Stimulated activated naive CD8-positive, alpha-beta T cell treated with anti-CD3 and anti-CD28 coated beads, Interleukin-15, Interleukin-2, amounts not matched to agents 100 U/mL and 50 U/mL, for 24 hours (primary cell): ENCODE data around the gene TCEANC.
"Not testable (repeated sequence)": the region's sequence is repeated elsewhere in the genome, so short reads cannot be mapped to it uniquely, and the experiment has no call there.

Source experiments
- ATAC-seq: fragments of 150-1000 bp; cut with Tn5 transposase; one replicate; pipeline ENCODE4 v1.10.0; 2021
- DNase-seq: peaks from one replicate; pipeline ENCODE4 v3.0.0; 2021

The TCEANC gene, protein sequence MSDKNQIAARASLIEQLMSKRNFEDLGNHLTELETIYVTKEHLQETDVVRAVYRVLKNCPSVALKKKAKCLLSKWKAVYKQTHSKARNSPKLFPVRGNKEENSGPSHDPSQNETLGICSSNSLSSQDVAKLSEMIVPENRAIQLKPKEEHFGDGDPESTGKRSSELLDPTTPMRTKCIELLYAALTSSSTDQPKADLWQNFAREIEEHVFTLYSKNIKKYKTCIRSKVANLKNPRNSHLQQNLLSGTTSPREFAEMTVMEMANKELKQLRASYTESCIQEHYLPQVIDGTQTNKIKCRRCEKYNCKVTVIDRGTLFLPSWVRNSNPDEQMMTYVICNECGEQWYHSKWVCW

DNA sequence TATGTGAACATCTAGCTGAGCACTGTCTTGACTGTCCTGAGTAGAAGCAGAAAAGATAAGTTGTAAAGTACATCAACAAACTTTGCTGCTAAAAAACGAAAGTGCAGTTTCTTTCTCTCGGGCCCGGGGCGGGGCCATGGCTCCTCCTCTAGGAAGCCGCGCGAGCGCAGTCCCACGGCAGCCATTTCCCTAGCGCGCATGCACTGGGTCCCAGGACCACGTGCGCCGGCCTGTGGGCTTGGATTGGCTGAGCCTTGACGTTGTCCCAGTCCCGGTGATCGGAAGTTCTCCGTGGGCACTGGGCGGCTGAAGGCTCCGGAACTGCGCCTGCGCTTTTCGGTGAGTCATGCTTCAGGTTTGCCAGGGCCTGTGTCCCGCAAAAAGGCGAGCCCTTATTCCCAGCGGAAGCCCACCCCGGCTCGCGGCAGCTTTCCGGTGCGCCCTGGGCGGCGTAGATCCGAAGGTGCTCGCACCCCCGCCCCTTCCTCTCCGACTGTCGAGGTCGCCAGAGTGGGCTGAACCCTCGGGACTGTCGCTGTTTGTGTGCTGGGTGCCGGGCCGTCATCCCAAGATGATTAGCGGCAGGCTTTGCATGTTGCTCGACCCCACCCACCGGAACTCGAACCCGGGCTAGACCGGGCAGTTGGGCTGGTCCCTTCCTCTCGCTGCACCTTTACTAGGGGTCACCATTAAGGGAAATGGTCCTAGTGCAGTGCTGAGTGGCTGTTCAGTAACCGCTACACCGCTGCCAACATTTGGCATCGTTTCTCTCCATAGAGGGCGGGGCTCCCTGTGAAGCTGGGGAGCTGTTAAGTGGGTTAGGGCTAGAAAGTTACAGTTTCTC, at the start of gene TCEANC:
Gene TCEANC (plus strand): TSS at position 292 of the 844 bp plus-strand sequence. CDS start 9,368 bp downstream, outside the sequence.
- ATAC-seq (peak; percentile 97), DNase-seq (peak; percentile 89)

DNA sequence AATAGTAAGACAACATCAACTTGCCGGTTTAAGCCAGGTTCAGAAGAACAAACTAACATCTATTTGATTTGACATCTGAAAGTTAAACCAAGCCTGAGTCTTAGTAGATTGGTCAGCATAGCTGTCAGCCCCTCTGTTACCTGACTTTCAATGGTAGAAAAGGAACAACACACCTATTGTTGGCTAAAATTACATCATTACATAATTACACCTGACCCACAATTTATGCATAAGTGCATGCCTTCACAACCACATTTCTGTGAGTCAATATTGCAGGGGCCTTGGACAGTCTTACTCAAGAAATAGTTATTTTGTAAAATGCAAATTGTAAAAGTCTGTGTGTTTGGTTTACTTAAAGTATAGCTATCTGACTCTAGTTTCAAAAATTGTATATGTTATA, 47.3 kb upstream of the TCEANC start:
- ATAC-seq (no peak), DNase-seq (no peak)

DNA sequence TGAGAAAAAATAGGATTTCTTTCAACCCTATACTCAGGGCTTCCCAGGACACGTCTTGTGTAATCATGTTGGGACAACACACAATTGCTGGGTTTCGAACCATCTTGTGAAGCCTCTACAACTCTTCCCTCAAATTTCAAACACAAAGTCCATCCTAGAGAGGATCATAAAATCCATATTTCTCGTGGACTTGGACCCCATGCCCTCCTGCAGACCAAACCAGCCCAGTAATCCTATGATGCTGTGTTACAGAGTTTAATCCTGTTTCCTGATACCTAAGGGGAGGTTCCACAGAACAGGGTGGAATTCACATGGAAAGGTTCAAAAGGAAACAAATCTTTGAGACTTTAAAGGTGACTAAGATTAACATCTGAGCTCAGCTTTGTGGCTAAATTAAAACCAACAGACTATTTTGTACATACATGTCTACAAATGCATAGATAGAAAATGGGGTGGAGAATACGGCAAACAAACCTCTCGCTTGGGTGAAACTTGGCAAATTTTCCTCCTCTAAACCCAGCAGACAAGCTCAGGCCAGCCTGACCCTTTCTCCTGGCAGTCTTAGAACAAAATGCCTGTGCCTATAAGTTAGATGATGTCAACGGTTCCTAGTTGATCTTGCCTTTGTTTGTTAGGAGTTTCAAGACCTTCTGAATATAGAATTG, 45.5 kb upstream of the TCEANC start:
- no peak for ATAC-seq
- no peak for DNase-seq

DNA sequence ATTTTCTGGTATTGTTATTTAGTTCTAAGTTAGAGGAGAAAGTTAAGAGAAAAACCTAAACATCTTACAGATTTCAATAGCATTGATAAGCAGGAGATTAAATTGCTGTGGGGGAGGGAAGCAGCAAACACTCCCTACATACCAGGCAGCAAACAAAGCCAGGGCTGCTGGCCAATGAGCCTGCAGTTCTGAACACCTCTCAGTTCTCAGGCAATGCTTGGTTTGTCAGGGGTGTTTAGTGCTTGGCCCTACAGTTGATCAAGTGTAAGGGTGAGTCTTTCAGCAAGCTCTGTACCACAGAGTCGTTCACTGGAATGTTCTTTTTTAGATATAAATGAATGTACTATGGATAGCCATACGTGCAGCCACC, 45.0 kb upstream of the TCEANC start:
- DNase-seq: no peak
- no peak for ATAC-seq

DNA sequence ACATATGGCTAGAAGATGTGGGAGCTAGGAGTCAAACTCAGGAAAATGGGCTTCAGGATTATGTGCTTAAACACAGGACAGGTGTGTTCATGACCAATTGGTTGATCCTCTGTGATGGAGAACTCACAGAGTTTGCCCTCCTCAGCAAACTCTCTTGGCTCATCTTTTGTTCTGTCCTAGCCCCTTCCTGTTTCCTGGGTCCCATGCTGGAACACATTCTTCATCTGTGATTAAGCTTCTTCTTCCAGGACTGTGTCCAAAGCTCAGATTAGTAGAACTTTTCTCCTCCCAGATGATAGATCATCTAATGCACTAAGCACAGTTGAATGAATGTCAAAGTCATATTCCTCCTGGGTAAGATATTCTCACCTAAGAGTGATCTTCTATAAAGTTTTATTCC, 38.8 kb upstream of the TCEANC start:
- ATAC-seq: no peak
- DNase-seq: no peak

DNA sequence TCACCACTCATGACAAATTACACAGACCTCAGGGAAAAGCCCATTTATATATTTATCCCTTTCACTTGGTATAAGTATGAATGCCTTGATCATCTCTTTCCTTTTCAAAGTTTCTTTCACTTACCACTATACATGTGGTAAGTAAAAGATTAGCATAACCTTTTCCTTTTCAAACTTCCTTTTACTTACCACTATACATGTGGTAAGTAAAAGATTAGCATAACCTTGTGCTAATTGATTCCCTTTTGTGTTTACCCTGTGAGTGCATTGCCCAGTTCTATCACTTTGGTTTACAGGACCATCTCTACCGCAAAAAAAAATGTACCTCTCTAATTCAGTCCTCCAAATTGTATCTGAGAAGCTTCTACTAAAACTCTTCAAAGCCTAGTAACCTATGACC, 32.7 kb upstream of the TCEANC start:
- ATAC-seq (no peak), DNase-seq (no peak)

DNA sequence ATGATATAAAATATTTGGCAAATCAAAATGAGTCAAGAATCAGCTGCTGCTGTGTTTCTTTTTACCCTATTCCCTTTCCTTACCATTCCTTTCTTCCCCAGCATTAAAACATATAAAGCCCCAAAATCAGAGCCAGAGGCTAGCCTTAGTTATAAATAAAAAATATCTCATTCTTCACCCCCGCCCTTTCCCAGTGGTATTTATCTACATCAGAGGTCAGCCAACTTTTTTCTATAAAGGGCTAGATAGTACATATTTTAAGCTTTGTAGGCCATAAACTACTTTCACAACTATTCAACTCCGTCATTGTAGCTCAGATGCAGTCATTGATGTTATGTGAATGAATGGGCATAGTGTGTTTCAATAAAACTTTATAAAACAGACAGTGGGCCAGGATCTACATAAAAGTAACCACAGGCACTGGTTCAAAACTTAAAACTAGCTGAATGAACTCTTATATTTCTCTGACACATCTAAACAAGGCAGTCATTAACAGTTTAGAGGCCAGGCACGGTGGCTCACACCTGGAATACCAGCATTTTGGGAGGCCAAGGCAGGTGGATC, 30.5 kb upstream of the TCEANC start:
- DNase-seq (no peak), ATAC-seq (no peak)

DNA sequence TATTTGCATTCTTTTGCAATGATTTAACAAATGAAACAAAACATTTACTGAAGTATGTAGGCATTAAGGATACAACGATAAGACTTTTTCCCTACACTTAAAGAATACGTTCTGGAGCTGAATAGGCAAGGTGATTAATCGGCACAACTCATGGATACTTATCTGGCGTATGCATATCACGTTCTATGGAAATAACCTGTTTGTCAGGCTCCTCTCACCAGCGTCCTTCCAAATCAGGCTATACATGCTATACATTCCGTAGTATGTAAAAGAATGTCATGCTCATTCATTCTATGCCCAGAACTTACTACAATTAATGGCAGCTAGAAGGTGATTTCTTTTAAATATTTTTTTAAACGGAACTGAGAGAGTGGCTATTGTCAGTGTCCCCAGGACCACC, 25.6 kb upstream of the TCEANC start:
- no peak for ATAC-seq
- DNase-seq: no peak

DNA sequence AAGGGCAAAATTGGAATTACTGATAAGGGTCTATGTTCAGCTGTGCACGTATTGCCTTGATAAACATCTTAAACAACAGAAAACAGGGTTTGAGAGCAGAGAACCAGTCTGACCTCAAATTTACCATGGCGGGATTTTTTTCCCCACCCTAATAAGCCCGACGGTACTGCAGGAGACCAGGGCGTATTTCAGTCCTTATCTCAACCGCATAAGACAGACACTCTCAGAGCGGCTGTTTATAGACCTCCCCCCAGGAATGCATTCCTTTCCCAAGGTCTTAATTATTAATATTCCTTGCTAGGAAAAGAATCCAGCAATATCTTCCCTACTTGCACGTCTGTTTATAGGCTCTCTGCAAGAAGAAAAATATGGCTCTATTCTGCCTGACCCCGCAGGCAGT, 15.7 kb upstream of the TCEANC start:
- DNase-seq, ATAC-seq: not testable (repeated sequence)

DNA sequence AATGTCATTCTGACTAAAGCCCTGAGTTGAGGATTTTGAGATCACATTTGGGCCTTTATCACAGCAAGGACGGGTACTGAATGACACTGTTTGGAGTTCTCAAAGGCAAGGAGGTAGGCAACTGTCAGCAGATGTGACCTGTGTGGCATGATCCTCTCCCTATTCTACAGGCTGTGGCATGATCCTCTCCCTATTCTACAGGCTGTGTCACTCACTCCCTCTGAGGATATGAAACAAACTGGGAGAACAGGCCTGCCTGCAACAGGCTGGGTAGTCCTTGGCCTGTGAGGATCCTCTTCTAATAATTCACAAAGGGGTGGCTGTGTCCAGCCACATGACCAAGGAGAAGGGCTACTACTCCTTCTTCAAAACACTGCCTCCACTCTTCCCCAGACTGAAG, 14.9 kb upstream of the TCEANC start:
- no peak for DNase-seq
- no peak for ATAC-seq

DNA sequence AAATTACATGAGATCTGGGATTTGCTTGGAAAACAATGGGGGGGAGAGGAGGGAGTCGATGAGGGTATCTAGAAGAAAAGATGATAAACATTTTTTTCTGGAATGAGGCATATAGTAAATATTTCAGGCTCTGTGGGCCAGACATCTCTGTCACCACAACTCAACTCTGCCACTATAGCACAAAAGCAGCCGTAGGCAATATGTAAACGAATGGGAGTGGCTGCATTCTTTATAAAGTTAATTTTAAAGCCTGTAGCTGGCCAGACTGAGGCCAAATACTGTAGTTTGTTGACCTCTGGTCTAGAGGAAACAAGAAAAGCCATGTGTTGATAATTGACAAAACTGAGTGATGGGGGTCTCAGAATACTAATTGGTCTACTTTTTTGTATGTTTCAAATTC, 14.1 kb upstream of the TCEANC start:
- ATAC-seq: no peak
- DNase-seq: no peak

DNA sequence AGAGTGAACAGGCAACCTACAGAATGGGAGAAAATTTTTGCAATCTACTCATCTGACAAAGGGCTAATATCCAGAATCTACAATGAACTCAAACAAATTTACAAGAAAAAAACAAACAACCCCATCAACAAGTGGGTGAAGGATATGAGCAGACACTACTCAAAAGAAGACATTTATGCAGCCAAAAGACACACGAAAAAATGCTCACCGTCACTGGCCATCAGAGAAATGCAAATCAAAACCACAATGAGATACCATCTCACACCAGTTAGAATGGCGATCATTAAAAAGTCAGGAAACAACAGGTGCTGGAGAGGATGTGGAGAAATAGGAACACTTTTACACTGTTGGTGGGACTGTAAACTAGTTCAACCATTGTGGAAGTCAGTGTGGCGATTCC, 11.3 kb upstream of the TCEANC start:
- DNase-seq, ATAC-seq: not testable (repeated sequence)

DNA sequence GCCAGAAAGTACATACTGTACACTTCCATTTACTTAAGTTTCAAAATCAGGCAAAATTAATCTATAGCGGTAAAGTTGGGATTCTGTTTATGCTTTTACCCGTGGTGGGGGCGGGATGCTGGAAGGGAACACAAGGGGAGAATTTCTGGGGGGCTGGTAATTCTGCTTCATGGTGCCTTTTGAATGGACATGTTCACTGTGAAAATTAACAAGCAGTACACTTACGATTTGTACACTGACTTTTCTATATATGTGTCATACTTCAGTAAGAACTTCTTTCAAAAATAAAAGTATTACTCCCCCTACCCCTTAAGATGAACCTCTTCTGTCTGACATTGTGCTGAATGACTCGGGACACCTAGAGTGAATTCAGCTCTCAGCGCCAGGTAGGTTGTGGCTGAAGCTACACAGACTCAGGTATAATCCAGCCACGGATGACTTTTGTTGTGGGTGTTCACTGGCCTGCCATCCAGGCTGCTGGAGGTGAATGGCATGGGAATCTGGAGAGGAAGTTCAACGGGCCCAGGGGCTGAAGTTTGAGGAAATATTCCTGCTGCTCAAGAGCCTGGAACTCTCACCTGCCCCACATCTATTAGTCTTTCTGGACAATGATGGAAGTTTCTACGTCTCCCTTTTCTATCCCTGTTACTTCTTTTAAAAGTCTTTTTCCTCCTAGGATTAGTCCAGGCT, 7.3 kb upstream of the TCEANC start:
- ATAC-seq: no peak
- DNase-seq: no peak

DNA sequence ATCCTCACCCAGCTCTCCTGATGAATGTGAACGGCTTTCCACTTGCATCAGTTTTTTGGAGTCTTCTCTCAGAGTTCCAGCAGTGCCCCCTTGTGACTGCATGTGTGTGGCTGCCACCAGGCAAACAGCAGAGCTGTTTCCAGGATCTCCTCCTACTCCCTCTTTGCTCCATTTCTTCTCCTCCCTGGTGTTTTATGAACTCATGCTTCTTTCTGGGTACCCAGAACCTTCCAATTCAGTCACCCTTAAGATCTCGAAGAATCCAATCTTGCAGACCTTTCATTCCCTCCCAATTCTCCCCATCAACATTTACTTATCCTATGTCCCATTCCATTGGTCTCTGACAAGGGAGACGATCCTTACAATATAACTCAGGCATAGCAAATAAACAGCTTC, 6.8 kb upstream of the TCEANC start:
- ATAC-seq: peak; percentile 55
- peak; percentile 47 for DNase-seq

DNA sequence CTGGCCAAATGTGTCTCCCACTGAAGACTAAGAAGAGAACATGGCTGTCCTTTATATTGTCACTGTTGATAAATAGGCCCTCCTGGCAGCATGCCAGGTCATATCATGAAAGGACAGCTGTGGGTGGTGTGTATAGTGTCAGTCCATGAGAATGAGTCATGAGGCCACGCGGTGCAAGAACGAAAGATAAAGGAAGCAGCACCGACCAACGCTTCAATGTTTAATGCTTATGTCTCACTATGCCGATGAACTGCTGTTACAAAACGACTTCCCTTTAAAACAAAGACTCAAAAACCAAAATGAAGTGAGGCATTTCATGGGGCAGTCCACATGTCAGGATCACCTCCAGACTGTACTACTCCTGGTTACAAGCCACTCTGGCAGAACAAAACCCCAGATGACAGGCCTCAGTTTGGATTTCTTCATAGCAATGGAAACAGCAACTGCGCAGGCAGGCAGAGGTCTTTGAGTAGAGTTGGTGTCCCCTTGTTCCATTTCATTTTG, 5.2 kb upstream of the TCEANC start:
- ATAC-seq: peak; percentile 77

DNA sequence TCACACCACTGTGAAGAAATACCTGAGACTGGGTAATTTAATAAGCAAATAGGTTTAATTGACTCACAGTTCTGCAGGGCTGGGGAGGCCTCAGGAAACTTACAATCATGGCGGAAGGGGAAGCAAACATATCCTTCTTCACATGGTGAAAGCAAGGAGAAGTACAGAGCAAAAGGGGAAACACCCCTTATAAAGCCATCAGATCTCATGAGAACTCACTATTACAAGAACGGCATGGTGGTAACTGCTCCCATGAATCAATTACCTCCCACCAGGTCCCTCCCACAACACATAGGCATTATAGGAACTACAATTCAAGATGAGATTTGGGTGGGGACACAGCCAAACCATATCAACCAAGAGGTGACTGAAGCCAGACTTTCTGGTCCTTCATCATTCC, 4.6 kb upstream of the TCEANC start:
- not testable (repeated sequence) for DNase-seq, ATAC-seq

More for the DNA sequence above, 5.2 kb upstream of the TCEANC start:
- DNase-seq: peak; percentile 51

DNA sequence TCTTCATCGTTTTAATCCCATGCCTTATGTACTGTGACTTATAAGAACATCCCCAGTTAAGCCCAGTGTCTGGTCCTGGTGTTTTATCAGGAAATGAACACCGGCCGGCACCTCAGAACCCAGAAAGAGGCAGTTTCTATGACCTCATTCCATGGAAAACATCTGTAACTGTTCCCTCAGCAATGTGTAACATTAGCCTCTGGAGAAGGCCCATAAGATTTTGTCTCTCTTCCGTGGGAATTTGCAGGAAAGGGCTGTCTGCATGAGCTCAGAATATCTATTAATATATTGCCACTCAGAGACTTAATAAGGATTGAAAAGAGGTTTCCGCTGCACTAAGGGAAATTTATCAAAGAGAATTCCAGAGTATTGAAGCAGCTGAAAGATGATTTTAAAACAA, 3.1 kb upstream of the TCEANC start:
- no peak for ATAC-seq
- DNase-seq: no peak

DNA sequence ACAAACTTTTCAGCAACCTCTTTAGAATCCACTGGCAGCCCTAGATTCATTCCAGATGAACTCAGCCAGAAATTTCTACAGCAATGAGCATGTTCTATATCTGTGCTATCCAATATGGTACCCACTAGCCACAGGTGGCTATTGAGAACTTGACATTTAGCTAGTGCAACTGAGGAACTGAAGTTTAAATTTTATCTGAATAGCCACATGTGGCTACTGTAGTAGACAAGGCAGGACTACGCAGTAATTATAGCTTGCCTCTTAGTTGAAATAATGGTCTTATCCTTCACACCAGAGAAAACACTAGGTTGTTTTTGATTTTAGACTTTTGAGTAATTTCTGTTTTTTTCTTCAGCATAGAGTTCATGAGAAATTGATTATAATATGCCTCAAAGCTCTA, 2.6 kb upstream of the TCEANC start:
- DNase-seq (no peak), ATAC-seq (no peak)

DNA sequence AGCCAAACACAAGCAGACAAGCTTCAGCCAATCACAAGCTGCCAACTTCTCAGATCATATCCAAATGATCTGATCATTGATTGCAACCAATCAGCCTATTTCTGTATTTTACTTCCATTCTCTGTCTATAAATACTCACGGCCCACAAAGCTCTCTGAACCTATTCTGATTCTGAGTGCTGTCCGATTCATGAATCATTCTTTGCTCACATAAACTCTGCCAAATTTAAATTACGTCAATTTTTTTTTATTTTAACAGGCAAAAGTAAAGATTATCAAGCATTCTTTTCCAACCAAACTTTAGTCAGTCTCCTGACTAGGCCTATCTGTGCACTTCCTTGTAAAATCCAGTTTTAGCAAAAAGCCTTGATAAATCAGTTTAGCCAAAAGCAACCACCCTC, 1.8 kb upstream of the TCEANC start:
- ATAC-seq: no peak
- no peak for DNase-seq

DNA sequence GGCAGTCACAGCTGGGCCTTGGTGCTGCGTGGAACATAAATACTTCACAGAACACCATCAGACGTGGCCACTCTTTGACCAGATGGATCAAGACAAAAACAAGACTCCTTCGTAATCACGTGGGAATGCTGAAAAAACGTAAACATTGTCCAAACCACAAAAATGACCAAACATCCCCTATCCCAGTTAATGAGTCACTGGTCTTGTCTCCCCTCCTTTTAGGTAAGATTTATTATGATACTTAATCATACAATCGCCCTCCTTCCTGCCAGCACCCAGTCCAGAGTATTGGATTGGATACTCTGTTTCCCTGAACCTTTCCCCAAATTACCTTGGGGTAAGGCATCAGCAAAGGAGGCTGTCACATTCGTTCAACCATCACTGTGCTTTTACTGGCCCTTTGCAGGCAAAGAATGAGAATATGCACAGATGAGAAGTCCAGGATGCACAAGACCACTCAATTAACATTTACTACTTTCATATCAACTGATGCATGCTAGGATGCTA, 601 bp upstream of the TCEANC start:
- no peak for DNase-seq
- ATAC-seq: no peak

DNA sequence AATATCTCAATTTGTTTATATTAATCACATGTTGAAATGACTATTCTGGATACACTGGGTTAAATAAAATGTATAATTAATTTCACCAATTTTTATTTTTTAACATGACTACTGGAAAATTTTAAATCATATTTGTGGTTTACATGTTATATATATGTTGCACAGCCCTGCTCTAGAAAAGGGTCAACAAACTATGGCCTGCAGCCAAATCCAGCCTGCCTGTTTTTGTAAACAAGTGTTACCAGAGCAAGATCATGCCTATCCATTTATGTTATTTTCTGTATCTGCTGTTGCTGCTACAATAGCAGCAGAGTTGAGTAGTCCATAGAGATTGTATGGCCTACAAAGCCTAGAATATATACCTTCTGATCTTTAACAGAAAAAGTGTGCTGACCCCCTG, 1.2 kb downstream of the TCEANC start:
- ATAC-seq (no peak), DNase-seq (no peak)

DNA sequence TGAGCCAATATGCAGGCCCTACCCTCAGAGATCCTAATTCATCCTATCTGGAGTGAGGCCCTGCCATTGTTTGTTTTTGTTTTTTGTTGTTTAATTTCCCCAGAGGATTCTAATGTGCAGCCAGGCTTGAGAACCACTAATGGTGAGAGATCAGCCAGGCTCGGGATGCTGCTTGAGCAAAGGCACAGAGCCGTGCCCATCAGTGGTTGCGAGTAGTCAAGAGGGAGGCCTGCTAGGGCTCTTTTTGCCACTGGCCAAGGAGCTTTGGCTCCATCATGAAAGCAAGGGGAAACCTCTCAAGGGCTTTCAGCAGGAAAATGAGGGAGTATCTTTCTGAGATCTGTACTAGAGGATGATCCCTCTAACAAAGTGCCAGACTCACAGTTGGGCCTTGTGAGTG, 2.7 kb downstream of the TCEANC start:
- DNase-seq (no peak), ATAC-seq (no peak)
